Liver (tissue), 9 donors: ENCODE results near the gene CELF4. TPM values are rescaled to one million over a fixed set of nuclear protein-coding genes. Genes with fewer than 3 reads are reported as not detected.

Experiments used
- DNase-seq: peaks from one replicate; pipeline ENCODE4 v3.0.0-alpha.2; 2017; ENCODE audit warnings: low spot score
- H3K27ac ChIP-seq, 2 donors: one replicate each; pipeline ENCODE4 v1.7.0; 2013; ENCODE audit warnings: inconsistent platforms in 2 of 2, low read length in 2 of 2, control low read depth in 1 of 2, low read depth in 1 of 2, mild to moderate bottlenecking in 1 of 2
- H3K27me3 ChIP-seq, 4 donors: one replicate each; pipeline versions ENCODE4 v1.6.1 to v1.7.0; 2013; ENCODE audit warnings: low read length in 3 of 4, inconsistent platforms in 1 of 4, mild to moderate bottlenecking in 1 of 4, moderate library complexity in 1 of 4; ENCODE audit not compliant: control insufficient read depth in 4 of 4, insufficient read depth in 4 of 4
- H3K36me3 ChIP-seq, 4 donors: one replicate each; pipeline versions ENCODE4 v1.6.1 to v1.7.0; 2013; ENCODE audit warnings: low read length in 3 of 4, mild to moderate bottlenecking in 3 of 4, low read depth in 1 of 4, moderate library complexity in 1 of 4; ENCODE audit not compliant: control insufficient read depth in 4 of 4, insufficient read depth in 3 of 4
- H3K4me1 ChIP-seq, 4 donors: one replicate each; pipeline versions ENCODE4 v1.6.1 to v1.7.0; 2013; ENCODE audit warnings: low read length in 3 of 4, mild to moderate bottlenecking in 3 of 4, moderate library complexity in 1 of 4; ENCODE audit not compliant: control insufficient read depth in 4 of 4, insufficient read depth in 4 of 4
- H3K4me3 ChIP-seq, 3 donors: one replicate each; pipeline versions ENCODE4 v1.6.1 to v1.7.0; 2013; ENCODE audit warnings: low read length in 3 of 3, control low read depth in 1 of 3, low read depth in 1 of 3, mild to moderate bottlenecking in 1 of 3
- H3K9ac ChIP-seq, 2 donors: one replicate each; pipeline ENCODE4 v1.7.0; 2013; ENCODE audit warnings: low read length in 2 of 2, mild to moderate bottlenecking in 2 of 2, moderate library complexity in 2 of 2, control low read depth in 1 of 2, low read depth in 1 of 2
- H3K9me3 ChIP-seq, 4 donors: one replicate each; pipeline versions ENCODE4 v1.6.1 to v1.7.0; 2013; ENCODE audit warnings: low read length in 3 of 4; ENCODE audit not compliant: control insufficient read depth in 4 of 4
- ATF3 ChIP-seq: IDR thresholded peaks from 2 replicates; pipeline ENCODE4 v1.6.1; 2016; ENCODE audit warnings: antibody characterized with exemption
- CTCF ChIP-seq: fragments of 150-350 bp; IDR thresholded peaks from 2 replicates; pipeline ENCODE4 v1.5.1; 2017; ENCODE audit warnings: improper control_type of control experiment, low read depth, low read length; ENCODE audit not compliant: missing input control
- EGR1 ChIP-seq, 2 donors: IDR thresholded peaks; 2 replicates each; pipeline ENCODE4 v1.6.1; 2016 to 2018; ENCODE audit warnings: antibody characterized with exemption in 2 of 2, low read depth in 2 of 2
- FOXA1 ChIP-seq: IDR thresholded peaks from 2 replicates; pipeline ENCODE4 v1.6.1; 2016; ENCODE audit warnings: antibody characterized with exemption
- FOXA2 ChIP-seq: IDR thresholded peaks from 2 replicates; pipeline ENCODE4 v1.6.1; 2016; ENCODE audit warnings: antibody characterized with exemption
- GABPA ChIP-seq, 2 donors: IDR thresholded peaks in 1 of 2; conservative IDR thresholded peaks in 1 of 2; 2 replicates each; pipeline ENCODE4 v1.6.1; 2016; ENCODE audit warnings: antibody characterized with exemption in 2 of 2, mild to moderate bottlenecking in 1 of 2, moderate library complexity in 1 of 2
- HNF4A ChIP-seq, 2 donors: conservative IDR thresholded peaks; 2 replicates each; pipeline ENCODE4 v1.6.1; 2016; ENCODE audit warnings: antibody characterized with exemption in 2 of 2, mild to moderate bottlenecking in 2 of 2
- HNF4G ChIP-seq: IDR thresholded peaks from 2 replicates; pipeline ENCODE4 v1.6.1; 2016; ENCODE audit warnings: antibody characterized with exemption
- JUND ChIP-seq, 2 donors: IDR thresholded peaks; 2 replicates each; pipeline ENCODE4 v1.6.1; 2016; ENCODE audit warnings: antibody characterized with exemption in 2 of 2
- MAX ChIP-seq: IDR thresholded peaks from 2 replicates; pipeline ENCODE4 v1.6.1; 2016; ENCODE audit warnings: antibody characterized with exemption
- NR2F2 ChIP-seq: IDR thresholded peaks from 2 replicates; pipeline ENCODE4 v1.6.1; 2016; ENCODE audit warnings: antibody characterized with exemption
- RAD21 ChIP-seq, 2 donors: IDR thresholded peaks; 2 replicates each; pipeline ENCODE4 v1.6.1; 2016; ENCODE audit warnings: antibody characterized with exemption in 2 of 2, mild to moderate bottlenecking in 2 of 2
- REST ChIP-seq: IDR thresholded peaks from 2 replicates; pipeline ENCODE4 v1.6.1; 2016; ENCODE audit warnings: antibody characterized with exemption, mild to moderate bottlenecking
- RXRA ChIP-seq, 2 donors: IDR thresholded peaks; 2 replicates each; pipeline ENCODE4 v1.6.1; 2017 to 2018; ENCODE audit warnings: antibody characterized with exemption in 2 of 2, mild to moderate bottlenecking in 1 of 2
- SP1 ChIP-seq: IDR thresholded peaks from 2 replicates; pipeline ENCODE4 v1.6.1; 2018; ENCODE audit warnings: antibody characterized with exemption, mild to moderate bottlenecking
- TAF1 ChIP-seq: conservative IDR thresholded peaks from 2 replicates; pipeline ENCODE4 v1.6.1; 2016; ENCODE audit warnings: antibody characterized with exemption, mild to moderate bottlenecking
- YY1 ChIP-seq: IDR thresholded peaks from 2 replicates; pipeline ENCODE4 v1.6.1; 2016; ENCODE audit warnings: antibody characterized with exemption, mild to moderate bottlenecking
- ZBTB33 ChIP-seq: IDR thresholded peaks from 2 replicates; pipeline ENCODE4 v1.6.1; 2016; ENCODE audit warnings: antibody characterized with exemption
- WGBS: extraction: QIAGEN DNeasy Blood & Tissue Kit; methylation state at CpG from one replicate; pipeline ENCODE4 v1.1.7; 2013; 5-methylcytosine and 5-hydroxymethylcytosine counted together
- polyA plus RNA-seq, 2 donors: library from polyadenylated mRNA; stranded (reverse) in 1 of 2; unstranded in 1 of 2; fragments of 200-250 nt in 1 of 2; fragments of >200 nt in 1 of 2; fragmentation: Nextera tagmentation in 1 of 2; extraction: Ambion mirVana in 1 of 2; gene quantifications; one replicate each; pipeline versions ENCODE4 v1.2.1 to v1.2.3, GENCODE V29; 2013 to 2015
- total RNA-seq, 2 donors: library from RNA; depleted of rRNA; stranded (reverse); fragments of >200 nt; gene quantifications; one replicate each; pipeline ENCODE4 v1.2.3, GENCODE V29; 2014
- donor health status: healthy.
- donor health status: healthy.
- donor health status: healthy.
- donor health status: healthy.
- donor health status: healthy.

Gene CELF4
- total and polyA plus RNA-seq, 4 donors = 0.08 to 0.28 (median 0.21) TPM; not detected in 1

GRCh38 chr18:37447962-37448888 lies 117.4 kb downstream of the CELF4 start:
- Histone ChIP-seq H3K9me3 (no peaks in the 10 kb centered on the region), H3K27ac (no peak overlapping the region), H3K9ac (no peak overlapping the region), H3K4me1 (peaks cover 0 to 2% (median 0%) of the 10 kb centered on the region in 4 donors), H3K27me3 (peaks cover 0 to 3% (median 1%) of the 10 kb centered on the region in 4 donors), H3K4me3 (no peak overlapping the region), H3K36me3 (no peaks in the 10 kb centered on the region)
- no peak for DNase-seq
- WGBS = 73% methylated on average over 22 of the region's 22 CpGs
- TF ChIP-seq ATF3 (no peak), NR2F2 (no peak), RAD21 (IDR thresholded peaks at IDR 0.05) (no peak), FOXA2 (no peak), EGR1 (IDR thresholded peaks at IDR 0.05; ENCODE audit: low read depth in 2 of 2) (no peak), TAF1 (no peak), YY1 (no peak), REST (no peak), MAX (no peak), RXRA (IDR thresholded peaks at IDR 0.05) (no peak), FOXA1 (no peak), GABPA (IDR thresholded peaks at IDR 0.05 in 1 of 2, conservative IDR thresholded peaks at IDR 0.05 in 1 of 2) (no peak), HNF4G (no peak), HNF4A (conservative IDR thresholded peaks at IDR 0.05) (no peak), JUND (IDR thresholded peaks at IDR 0.05) (no peak), CTCF (no peak), SP1 (no peak), ZBTB33 (no peak)
